ENCODE measurements around the gene IFITM5.

IFITM5 gene

DNA sequence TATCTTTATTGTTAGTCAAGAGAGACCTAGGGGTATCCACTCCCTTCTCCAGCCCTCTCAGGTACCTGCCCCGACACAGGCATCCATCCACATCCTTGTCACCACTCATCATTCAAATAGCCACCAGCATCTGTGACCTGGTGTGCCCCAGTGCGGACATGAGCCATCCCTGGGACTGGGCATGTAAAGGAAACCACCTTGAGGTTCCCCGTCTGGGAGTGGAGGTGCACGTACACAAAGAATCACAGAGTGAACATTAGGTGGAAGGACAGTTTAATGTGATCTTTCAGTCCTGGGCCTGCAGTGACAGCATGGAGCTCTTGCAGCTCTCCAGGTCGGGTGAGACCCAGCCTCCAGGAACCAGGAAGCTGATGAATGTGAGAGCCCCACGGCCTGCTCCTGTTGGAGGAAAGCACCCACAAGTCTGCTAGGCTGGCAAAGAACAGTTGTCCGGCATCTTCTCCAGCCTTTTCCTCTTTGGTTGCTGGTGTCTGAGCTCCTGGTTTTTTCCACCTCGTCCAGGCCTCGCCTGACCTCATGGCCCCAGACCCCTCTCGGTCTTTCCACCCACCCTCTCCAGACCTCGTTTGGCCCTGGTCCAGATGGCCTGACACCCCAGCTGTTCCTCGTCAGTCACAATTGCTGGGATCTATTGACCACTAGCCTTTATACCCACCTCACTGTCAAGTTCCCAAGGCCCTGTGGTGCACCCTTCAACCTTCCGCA is 46.0 kb downstream of the IFITM5 start:
- no peak overlapping the region for H3K9ac ChIP-seq (ENCODE audit: low read length)
- no peak overlapping the region for H3K27ac ChIP-seq (ENCODE audit: low read length)
- H3K79me2 ChIP-seq (ENCODE audit: low read length) = no peaks in the 10 kb centered on the region
- no peaks in the 10 kb centered on the region for H4K20me1 ChIP-seq (ENCODE audit: insufficient read depth, low read length)
- H3K4me2 ChIP-seq (ENCODE audit: low read length) = no peak overlapping the region
- H3K4me3 ChIP-seq (ENCODE audit: low read length) = no peak overlapping the region
- H3K4me1 ChIP-seq (ENCODE audit: low read length) = peaks cover 17% of the 10 kb centered on the region
- peaks cover 37% of the 10 kb centered on the region for H3K36me3 ChIP-seq (replicated peaks; ENCODE audit: low read depth, low read length)
- H3K27me3 ChIP-seq (ENCODE audit: low read depth, low read length) = no peaks in the 10 kb centered on the region
- no peaks in the 10 kb centered on the region for H3K9me3 ChIP-seq (ENCODE audit: insufficient read depth, low read length)
- no peak for TF ChIP-seq EZH2phosphoT487 (IDR thresholded peaks at IDR 0.05; ENCODE audit: low read depth)
- TF ChIP-seq CTCF (IDR thresholded peaks at IDR 0.05; ENCODE audit: low read depth, low read length) = no peak
- no peak overlapping the region for H2AFZ ChIP-seq (ENCODE audit: low read depth, low read length)

DNA sequence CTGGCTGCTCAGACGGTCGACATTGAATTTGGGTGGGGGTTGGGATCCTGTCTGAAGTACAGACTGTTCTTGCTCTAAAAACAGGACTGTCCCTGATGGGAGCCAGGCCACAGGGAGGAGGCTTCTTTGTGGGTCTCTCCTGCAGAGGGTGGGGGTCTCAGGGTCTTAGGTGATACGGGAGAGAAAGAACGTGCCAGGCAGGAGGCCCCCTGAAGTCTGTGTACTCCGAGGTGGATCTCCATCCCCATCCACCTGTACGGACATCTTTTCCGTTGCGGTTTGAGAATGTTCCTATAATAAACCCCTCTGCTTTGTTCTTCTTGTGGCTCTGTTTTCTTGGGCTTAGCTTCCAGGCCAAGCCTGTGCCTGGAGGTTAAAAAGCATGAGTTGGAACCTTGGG is 46.7 kb downstream of the IFITM5 start:
- Histone ChIP-seq H3K27ac (ENCODE audit: low read length) (no peak overlapping the region), H3K27me3 (ENCODE audit: low read depth, low read length) (no peaks in the 10 kb centered on the region), H3K9me3 (ENCODE audit: insufficient read depth, low read length) (no peaks in the 10 kb centered on the region), H3K79me2 (ENCODE audit: low read length) (no peaks in the 10 kb centered on the region), H3K9ac (ENCODE audit: low read length) (no peak overlapping the region), H3K4me2 (ENCODE audit: low read length) (no peak overlapping the region), H3K4me3 (ENCODE audit: low read length) (no peak overlapping the region), H3K36me3 (replicated peaks; ENCODE audit: low read depth, low read length) (peaks cover 41% of the 10 kb centered on the region), H4K20me1 (ENCODE audit: insufficient read depth, low read length) (no peaks in the 10 kb centered on the region), H3K4me1 (ENCODE audit: low read length) (peaks cover 11% of the 10 kb centered on the region), H2AFZ (ENCODE audit: low read depth, low read length) (no peak overlapping the region)
- TF ChIP-seq CTCF (IDR thresholded peaks at IDR 0.05; ENCODE audit: low read depth, low read length) (no peak), EZH2phosphoT487 (IDR thresholded peaks at IDR 0.05; ENCODE audit: low read depth) (no peak)

DNA sequence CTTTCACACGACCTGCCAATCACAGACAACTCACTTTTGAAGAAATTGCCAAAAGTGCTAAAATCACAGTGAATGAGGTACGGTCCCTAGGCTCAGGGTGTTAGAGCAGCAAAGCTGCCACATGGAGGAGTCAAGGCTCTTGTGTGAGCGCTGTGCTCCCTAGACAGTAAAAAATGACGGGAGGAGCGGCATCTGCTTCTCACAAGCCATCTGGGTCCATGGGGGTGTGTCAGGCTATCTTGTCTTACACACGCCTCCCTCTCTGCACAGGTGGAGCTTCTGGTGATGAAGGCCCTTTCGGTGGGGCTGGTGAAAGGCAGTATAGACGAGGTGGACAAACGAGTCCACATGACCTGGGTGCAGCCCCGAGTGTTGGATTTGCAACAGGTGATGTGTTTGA is 47.8 kb downstream of the IFITM5 start:
- H3K79me2 ChIP-seq (ENCODE audit: low read length) = no peaks in the 10 kb centered on the region
- TF ChIP-seq EZH2phosphoT487 (IDR thresholded peaks at IDR 0.05; ENCODE audit: low read depth) (no peak), CTCF (IDR thresholded peaks at IDR 0.05; ENCODE audit: low read depth, low read length) (no peak)
- no peak overlapping the region for H3K27ac ChIP-seq (ENCODE audit: low read length)
- no peaks in the 10 kb centered on the region for H3K4me1 ChIP-seq (ENCODE audit: low read length)
- H3K27me3 ChIP-seq (ENCODE audit: low read depth, low read length) = no peaks in the 10 kb centered on the region
- H2AFZ ChIP-seq (ENCODE audit: low read depth, low read length) = no peak overlapping the region
- H4K20me1 ChIP-seq (ENCODE audit: insufficient read depth, low read length) = no peaks in the 10 kb centered on the region
- no peak overlapping the region for H3K4me2 ChIP-seq (ENCODE audit: low read length)
- no peak overlapping the region for H3K4me3 ChIP-seq (ENCODE audit: low read length)
- no peak overlapping the region for H3K9ac ChIP-seq (ENCODE audit: low read length)
- peaks cover 49% of the 10 kb centered on the region for H3K36me3 ChIP-seq (replicated peaks; ENCODE audit: low read depth, low read length)
- no peaks in the 10 kb centered on the region for H3K9me3 ChIP-seq (ENCODE audit: insufficient read depth, low read length)

GRCh38 chr11:250740-251299 is 48.5 kb downstream of the IFITM5 start:
- H3K9ac ChIP-seq (ENCODE audit: low read length) = no peak overlapping the region
- H2AFZ ChIP-seq (ENCODE audit: low read depth, low read length) = no peak overlapping the region
- H3K4me3 ChIP-seq (ENCODE audit: low read length) = no peak overlapping the region
- TF ChIP-seq CTCF (IDR thresholded peaks at IDR 0.05; ENCODE audit: low read depth, low read length) = peak; percentile 85
- no peak for TF ChIP-seq EZH2phosphoT487 (IDR thresholded peaks at IDR 0.05; ENCODE audit: low read depth)
- no peaks in the 10 kb centered on the region for H3K79me2 ChIP-seq (ENCODE audit: low read length)
- no peaks in the 10 kb centered on the region for H3K27me3 ChIP-seq (ENCODE audit: low read depth, low read length)
- H3K4me1 ChIP-seq (ENCODE audit: low read length) = no peaks in the 10 kb centered on the region
- H3K36me3 ChIP-seq (replicated peaks; ENCODE audit: low read depth, low read length) = peaks cover 54% of the 10 kb centered on the region
- no peak overlapping the region for H3K4me2 ChIP-seq (ENCODE audit: low read length)
- H4K20me1 ChIP-seq (ENCODE audit: insufficient read depth, low read length) = no peaks in the 10 kb centered on the region
- no peaks in the 10 kb centered on the region for H3K9me3 ChIP-seq (ENCODE audit: insufficient read depth, low read length)
- no peak overlapping the region for H3K27ac ChIP-seq (ENCODE audit: low read length)
